HepG2 (cell line): ENCODE measurements around the gene CTF1. TPM values are rescaled to one million over a fixed set of nuclear protein-coding genes. Genes with fewer than 3 reads are reported as not detected.

Source experiments
- ATAC-seq: fragments of 200-7000 bp; cut with Tn5 transposase; 3 replicates; pipeline ENCODE4 v1.9.1; 2020; ENCODE audit warnings: mild to moderate bottlenecking, moderate library complexity
- BruUV-seq: library from RNA; stranded (reverse); fragments of 400-500 nt; replicated peaks from 2 replicates; lab custom pipeline; 2021; lab: Mats Ljungman, UMichigan
- CTCF ChIA-PET: fragments of 300-600 bp; formaldehyde crosslinking; extraction: SDS; loops from one replicate; lab custom pipeline; 2021; ENCODE audit warnings: low total read pairs, inconsistent platforms, low intra/inter-chr PET ratio; lab: Yijun Ruan, JAX
- POLR2A ChIA-PET: fragments of 350-600 bp; sonication (Branson Sonifier 250); formaldehyde crosslinking; loops from one replicate; lab custom pipeline; 2020; ENCODE audit warnings: antibody characterized with exemption, inconsistent platforms; lab: Yijun Ruan, JAX
- DNase-seq: peaks from one replicate; pipeline ENCODE4 v3.0.0-alpha.2; 2015; ENCODE audit warnings: low spot score
- FAIRE-seq: peaks from 3 replicates; lab custom pipeline; 2011; peaks lifted over from hg19 to GRCh38; lab: Jason Lieb, UNC
- H2AFZ ChIP-seq: one replicate; pipeline ENCODE4 v1.6.1; 2011; ENCODE audit warnings: low read length, inconsistent platforms
- H3K27ac ChIP-seq: fragments of 300-600 bp; 3 replicates; pipeline ENCODE4 v1.8.0; 2011; ENCODE audit warnings: mixed run types, mild to moderate bottlenecking, mixed read lengths, low read length, inconsistent platforms; ENCODE audit not compliant: insufficient read depth; ENCODE audit errors: extremely low read length
- H3K27me3 ChIP-seq, 2 experiments: fragments of 200-600 bp in 1 of 2; 2 replicates in 1 of 2; 3 replicates in 1 of 2; pipeline versions ENCODE4 v1.6.0 to v1.8.0; 2011; ENCODE audit warnings: low read length in 2 of 2, mild to moderate bottlenecking in 2 of 2, moderate library complexity in 2 of 2, inconsistent platforms in 1 of 2; ENCODE audit not compliant: insufficient read depth in 2 of 2, control insufficient read depth in 1 of 2
- H3K36me3 ChIP-seq, 2 experiments: fragments of 200-600 bp in 1 of 2; replicated peaks in 1 of 2; 2 replicates in 1 of 2; 3 replicates in 1 of 2; pipeline versions ENCODE4 v1.5.1 to v1.8.0; 2011; ENCODE audit warnings: low read length in 2 of 2, inconsistent platforms in 1 of 2; ENCODE audit not compliant: insufficient read depth in 2 of 2, control insufficient read depth in 1 of 2
- H3K4me1 ChIP-seq: 2 replicates; pipeline ENCODE4 v1.5.1; 2012; ENCODE audit warnings: low read length, inconsistent platforms; ENCODE audit not compliant: insufficient read depth
- H3K4me2 ChIP-seq: 2 replicates; pipeline ENCODE4 v1.6.0; 2011; ENCODE audit warnings: low read depth, low read length, inconsistent platforms
- H3K4me3 ChIP-seq, 3 experiments: fragments of 200-600 bp in 1 of 3; sonication (generic), shearing (Covaris generic) in 1 of 3; replicated peaks in 1 of 3; 2 replicates each; pipeline ENCODE4 v1.5.1; 2011 to 2016; ENCODE audit warnings: low read length in 3 of 3, inconsistent platforms in 2 of 3, low read depth in 2 of 3, mild to moderate bottlenecking in 2 of 3, control low read depth in 1 of 3, mixed read lengths in 1 of 3; ENCODE audit not compliant: insufficient read depth in 1 of 3
- H3K79me2 ChIP-seq: one replicate; pipeline ENCODE4 v1.6.1; 2011; ENCODE audit warnings: low read length, inconsistent platforms; ENCODE audit not compliant: insufficient read depth
- H3K9ac ChIP-seq: 2 replicates; pipeline ENCODE4 v1.6.0; 2011; ENCODE audit warnings: mild to moderate bottlenecking, low read depth, low read length, inconsistent platforms; ENCODE audit not compliant: insufficient read depth
- H3K9me3 ChIP-seq: 2 replicates; pipeline ENCODE4 v1.5.1; 2012; ENCODE audit warnings: mild to moderate bottlenecking, low read length
- H4K20me1 ChIP-seq: 2 replicates; pipeline ENCODE4 v1.6.0; 2011; ENCODE audit warnings: inconsistent platforms, mild to moderate bottlenecking, low read length, moderate library complexity; ENCODE audit not compliant: insufficient read depth
- ARNTL ChIP-seq: sonication (generic); formaldehyde crosslinking; IDR thresholded peaks from 2 replicates; pipeline ENCODE4 v1.4.0; 2020; ENCODE audit warnings: mild to moderate bottlenecking, missing genetic modification reagents
- ATRX ChIP-seq: sonication (generic); formaldehyde crosslinking; IDR thresholded peaks from 2 replicates; pipeline ENCODE4 v1.4.0; 2020; ENCODE audit warnings: missing genetic modification reagents, borderline replicate concordance
- FLYWCH1 ChIP-seq: sonication (generic); formaldehyde crosslinking; IDR thresholded peaks from 2 replicates; pipeline ENCODE4 v1.8.1; 2023; ENCODE audit warnings: mild to moderate bottlenecking, missing genetic modification reagents
- FOXO1 ChIP-seq: sonication (generic); formaldehyde crosslinking; IDR thresholded peaks from 2 replicates; pipeline ENCODE4 v1.4.0; 2020; ENCODE audit warnings: missing genetic modification reagents
- GATAD2A ChIP-seq: IDR thresholded peaks from 2 replicates; pipeline ENCODE4 v1.6.1; 2016
- HDAC2 ChIP-seq: sonication (generic); formaldehyde crosslinking; IDR thresholded peaks from 2 replicates; pipeline ENCODE4 v1.4.0; 2020; ENCODE audit warnings: missing genetic modification reagents
- KMT2B ChIP-seq: IDR thresholded peaks from 2 replicates; pipeline ENCODE4 v1.6.1; 2016; ENCODE audit warnings: missing genetic modification reagents, missing compliant biosample characterization
- MAF1 ChIP-seq: sonication (generic); formaldehyde crosslinking; IDR thresholded peaks from 2 replicates; pipeline ENCODE4 v1.5.0; 2020; ENCODE audit warnings: missing genetic modification reagents, borderline replicate concordance
- NR2F1 ChIP-seq, 2 experiments: fragments of 450-650 bp in 1 of 2; formaldehyde crosslinking in 1 of 2; IDR thresholded peaks; 2 replicates each; pipeline versions ENCODE4 v1.5.0 to v1.6.1; 2016 to 2020; ENCODE audit warnings: mild to moderate bottlenecking in 1 of 2, missing compliant biosample characterization in 1 of 2, missing genetic modification reagents in 1 of 2, moderate library complexity in 1 of 2
- SNRNP70 ChIP-seq: fragments of 200-400 bp; formaldehyde crosslinking; IDR thresholded peaks from 2 replicates; pipeline ENCODE4 v1.6.1; 2017; ENCODE audit warnings: mild to moderate bottlenecking, low read depth, low read length, moderate library complexity
- U2AF1 ChIP-seq: fragments of 200-400 bp; formaldehyde crosslinking; optimal IDR thresholded peaks from 2 replicates; pipeline ENCODE3; 2017; ENCODE audit warnings: mild to moderate bottlenecking, low read depth, low read length
- ZFP1 ChIP-seq: IDR thresholded peaks from 2 replicates; pipeline ENCODE4 v1.6.1; 2016
- ZFP82 ChIP-seq: sonication (generic); formaldehyde crosslinking; IDR thresholded peaks from 2 replicates; pipeline ENCODE4 v1.5.1; 2020; ENCODE audit warnings: mild to moderate bottlenecking, missing genetic modification reagents, borderline replicate concordance
- ZNF12 ChIP-seq: sonication (generic); formaldehyde crosslinking; IDR thresholded peaks from 2 replicates; pipeline ENCODE4 v1.5.0; 2020; ENCODE audit warnings: missing genetic modification reagents
- ZNF264 ChIP-seq: sonication (generic); formaldehyde crosslinking; IDR thresholded peaks from 2 replicates; pipeline ENCODE4 v1.4.0; 2020; ENCODE audit warnings: missing genetic modification reagents
- ZNF605 ChIP-seq: sonication (generic); formaldehyde crosslinking; IDR thresholded peaks from 2 replicates; pipeline ENCODE4 v1.8.0; 2022; ENCODE audit warnings: mild to moderate bottlenecking, missing genetic modification reagents
- ZNF773 ChIP-seq: sonication (generic); formaldehyde crosslinking; IDR thresholded peaks from 2 replicates; pipeline ENCODE4 v1.4.0; 2020; ENCODE audit warnings: missing genetic modification reagents, borderline replicate concordance
- WGBS: methylation state at CpG from one replicate; pipeline ENCODE4 v1.1.6; 2017; ENCODE audit warnings: low lambda C conversion rate; 5-methylcytosine and 5-hydroxymethylcytosine counted together
- in situ Hi-C: cut with HindIII; loops from 2 replicates; pipeline ENCODE4 v1.10.0; 2017; ENCODE audit warnings: low pct_unique_long_range_greater_than_20kb; ENCODE audit not compliant: extremely low pct_ligation_motif_present
- intact Hi-C: fragments of 100-400 bp; cut with micrococcal nuclease; formaldehyde crosslinking; loops from one replicate; pipeline ENCODE4 v1.10.0; 2022; ENCODE audit not compliant: unreplicated experiment
- polyA plus RNA-seq, 8 experiments: library from polyadenylated mRNA; depleted of rRNA in 3 of 8; stranded (reverse) in 7 of 8; unstranded in 1 of 8; fragments of >200 nt; fragmentation: Illumina TruSeq in 4 of 8; extraction: Trizol in 4 of 8; gene quantifications; 2 replicates each; pipeline versions ENCODE4 v1.2.1 to v1.2.3, GENCODE V29; 2011 to 2016; ENCODE audit warnings: low read depth in 4 of 8, missing spikeins in 1 of 8, mixed read lengths in 1 of 8; ENCODE audit not compliant: insufficient read depth in 1 of 8
- total RNA-seq, 5 experiments: library from RNA; depleted of rRNA; stranded (reverse); fragments of >200 nt; fragmentation: Illumina TruSeq; extraction: Trizol; gene quantifications; 2 replicates each; pipeline ENCODE4 v1.2.3, GENCODE V29; 2016; ENCODE audit warnings: low read depth in 1 of 5

The CTF1 gene
- total and polyA plus RNA-seq, 2 of the 13 experiments (the other 11 are each of a cell fraction or from before 2014, with no cell fraction given), result 0.13 to 1.8 TPM

GRCh38 chr16:30914830-30915229 is 18.4 kb downstream of the CTF1 start:
- H3K36me3 ChIP-seq, result no peaks in the 10 kb centered on the region
- POLR2A ChIA-PET, result interaction anchor here (1.0 kb wide), 1 partner anchor 12 kb away, joined by 3 read pairs; no protein-coding TSS in a partner anchor
- H3K9me3 ChIP-seq, result no peaks in the 10 kb centered on the region
- no TSS peak for BruUV-seq
- peaks cover 8% of the 10 kb centered on the region; the same call in 1 of the 2 replicates for H3K4me1 ChIP-seq
- H3K79me2 ChIP-seq, result no peaks in the 10 kb centered on the region
- ATAC-seq (peak; percentile 25; the same call in 2 of the 3 replicates), FAIRE-seq (no peak), DNase-seq (no peak)
- H3K9ac ChIP-seq, result no peak overlapping the region
- H2AFZ ChIP-seq, result no peak overlapping the region
- no peak overlapping the region for H3K4me3 ChIP-seq
- TF ChIP-seq ZNF773 (CRISPR knock-in tag), result no peak
- TF ChIP-seq U2AF1, result no peak
- TF ChIP-seq ATRX, result no peak
- TF ChIP-seq ZNF12, result no peak
- TF ChIP-seq NR2F1 (CRISPR knock-in tag; IDR thresholded peaks at IDR 0.05), result no peak
- no peak for TF ChIP-seq ZFP1 (CRISPR knock-in tag)
- no peak for TF ChIP-seq FOXO1 (CRISPR knock-in tag)
- CTCF ChIA-PET, result interaction anchor here (1.3 kb wide), 1 partner anchor 70 kb away, joined by 4 read pairs; no protein-coding TSS in a partner anchor
- no peak overlapping the region for H3K27ac ChIP-seq
- H4K20me1 ChIP-seq, result no peaks in the 10 kb centered on the region
- intact Hi-C loops (no loop called here), in situ Hi-C loops (no loop called here)
- WGBS, result 71% methylated on average over 2 of the region's 3 CpGs
- H3K4me2 ChIP-seq, result no peak overlapping the region
- peaks cover 2 to 15% of the 10 kb centered on the region in 2 experiments; a peak in 4 of 5 replicates for H3K27me3 ChIP-seq

DNA sequence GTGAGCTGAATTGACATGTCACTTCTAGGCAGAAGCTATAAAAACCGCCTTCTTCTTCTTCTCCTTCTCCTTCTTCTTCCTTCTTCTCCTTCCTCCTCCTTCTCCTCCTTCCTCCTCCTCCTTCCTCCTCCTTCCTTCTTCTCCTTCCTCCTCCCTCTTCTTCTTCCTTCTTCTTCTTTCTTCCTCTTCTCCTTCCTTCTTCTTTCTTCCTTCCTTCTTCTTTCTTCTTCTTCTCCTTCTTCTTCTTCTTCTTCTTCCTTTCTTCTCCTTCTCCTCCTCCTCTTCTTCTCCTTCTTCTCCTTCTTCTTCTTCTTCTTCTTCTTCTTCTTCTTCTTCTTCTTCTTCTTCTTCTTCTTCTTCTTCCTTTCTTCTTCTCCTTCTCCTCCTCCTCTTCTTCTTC is 22.2 kb downstream of the CTF1 start:
- no peak for TF ChIP-seq HDAC2 (CRISPR knock-in tag)
- TF ChIP-seq ZNF605 (CRISPR knock-in tag), result no peak
- no peak for TF ChIP-seq ZFP82 (CRISPR knock-in tag)
- no peak for TF ChIP-seq ARNTL (CRISPR knock-in tag)
- TF ChIP-seq KMT2B, result no peak
- TF ChIP-seq ZNF264 (CRISPR knock-in tag), result no peak
- no peak for TF ChIP-seq SNRNP70
- TF ChIP-seq FLYWCH1, result no peak
- no peak for TF ChIP-seq MAF1 (CRISPR knock-in tag)
- no peak for TF ChIP-seq GATAD2A
- Histone ChIP-seq H4K20me1 (no peaks in the 10 kb centered on the region; the same call in 1 of the 2 replicates), H2AFZ (no peak overlapping the region), H3K9ac (no peak overlapping the region), H3K36me3 (no peaks in the 10 kb centered on the region), H3K4me3 (no peak overlapping the region), H3K4me2 (no peak overlapping the region), H3K9me3 (no peaks in the 10 kb centered on the region), H3K79me2 (no peaks in the 10 kb centered on the region), H3K27ac (no peak overlapping the region), H3K4me1 (peaks cover 18% of the 10 kb centered on the region), H3K27me3 (no peaks in the 10 kb centered on the region; a peak in 1 of 5 replicates)
- ATAC-seq (no peak), FAIRE-seq (no peak), DNase-seq (no peak)
- intact Hi-C loops, result no loop called here
- BruUV-seq, result no TSS peak
- ChIA-PET CTCF (no interaction called here), POLR2A (interaction anchor here (0.8 kb wide), 1 partner anchor 171 kb away, joined by 3 read pairs; the partner anchor contains the start of gene PHKG2)
- 91% methylated on average over 1 of the region's 1 CpG for WGBS
- in situ Hi-C loops, result no loop called here
